ENCODE measurements around the gene PXYLP1.

PXYLP1 gene

GRCh38 chr3:141279077-141279967 is 47.7 kb downstream of the PXYLP1 start:
- H3K4me1 Mint-ChIP-seq = no peaks in the 10 kb centered on the region
- H3K27me3 Mint-ChIP-seq (ENCODE audit: low read depth, poor library complexity) = peaks cover 3% of the 10 kb centered on the region
- H3K27ac Mint-ChIP-seq = no peak overlapping the region
- no peak overlapping the region for H3K4me3 Mint-ChIP-seq
- H3K36me3 Mint-ChIP-seq (ENCODE audit: low read depth) = peaks cover 38% of the 10 kb centered on the region
- no peak for DNase-seq
- TF ChIP-seq, protein P1, sequence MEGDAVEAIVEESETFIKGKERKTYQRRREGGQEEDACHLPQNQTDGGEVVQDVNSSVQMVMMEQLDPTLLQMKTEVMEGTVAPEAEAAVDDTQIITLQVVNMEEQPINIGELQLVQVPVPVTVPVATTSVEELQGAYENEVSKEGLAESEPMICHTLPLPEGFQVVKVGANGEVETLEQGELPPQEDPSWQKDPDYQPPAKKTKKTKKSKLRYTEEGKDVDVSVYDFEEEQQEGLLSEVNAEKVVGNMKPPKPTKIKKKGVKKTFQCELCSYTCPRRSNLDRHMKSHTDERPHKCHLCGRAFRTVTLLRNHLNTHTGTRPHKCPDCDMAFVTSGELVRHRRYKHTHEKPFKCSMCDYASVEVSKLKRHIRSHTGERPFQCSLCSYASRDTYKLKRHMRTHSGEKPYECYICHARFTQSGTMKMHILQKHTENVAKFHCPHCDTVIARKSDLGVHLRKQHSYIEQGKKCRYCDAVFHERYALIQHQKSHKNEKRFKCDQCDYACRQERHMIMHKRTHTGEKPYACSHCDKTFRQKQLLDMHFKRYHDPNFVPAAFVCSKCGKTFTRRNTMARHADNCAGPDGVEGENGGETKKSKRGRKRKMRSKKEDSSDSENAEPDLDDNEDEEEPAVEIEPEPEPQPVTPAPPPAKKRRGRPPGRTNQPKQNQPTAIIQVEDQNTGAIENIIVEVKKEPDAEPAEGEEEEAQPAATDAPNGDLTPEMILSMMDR (IDR thresholded peaks at IDR 0.05) = peak; percentile 52
- no peaks in the 10 kb centered on the region for H3K9me3 Mint-ChIP-seq

- H3K27me3 Mint-ChIP-seq (ENCODE audit: low read depth, poor library complexity) = peaks cover 3% of the 10 kb centered on the region
- H3K9me3 Mint-ChIP-seq = no peaks in the 10 kb centered on the region
- no peaks in the 10 kb centered on the region for H3K4me1 Mint-ChIP-seq
- H3K4me3 Mint-ChIP-seq = no peak overlapping the region
- H3K36me3 Mint-ChIP-seq (ENCODE audit: low read depth) = peaks cover 44% of the 10 kb centered on the region
- TF ChIP-seq, protein P1 (IDR thresholded peaks at IDR 0.05) = no peak
- DNase-seq = no peak
- no peak overlapping the region for H3K27ac Mint-ChIP-seq
Measured at GRCh38 chr3:141280086-141280485, 48.5 kb downstream of the PXYLP1 start.

- no peak overlapping the region for H3K27ac Mint-ChIP-seq
- TF ChIP-seq, protein P1 (IDR thresholded peaks at IDR 0.05) = no peak
- no peaks in the 10 kb centered on the region for H3K4me1 Mint-ChIP-seq
- no peak for DNase-seq
- peaks cover 49% of the 10 kb centered on the region for H3K36me3 Mint-ChIP-seq (ENCODE audit: low read depth)
- H3K9me3 Mint-ChIP-seq = no peaks in the 10 kb centered on the region
- no peak overlapping the region for H3K4me3 Mint-ChIP-seq
- peaks cover 3% of the 10 kb centered on the region for H3K27me3 Mint-ChIP-seq (ENCODE audit: low read depth, poor library complexity)
Measured at GRCh38 chr3:141280690-141281089, 49.1 kb downstream of the PXYLP1 start.

GRCh38 chr3:141285570-141285969 is 53.9 kb downstream of the PXYLP1 start:
- Mint-ChIP-seq H3K4me3 (no peak overlapping the region), H3K9me3 (no peaks in the 10 kb centered on the region), H3K27ac (no peak overlapping the region), H3K27me3 (ENCODE audit: low read depth, poor library complexity) (peaks cover 3% of the 10 kb centered on the region), H3K36me3 (ENCODE audit: low read depth) (peaks cover 59% of the 10 kb centered on the region), H3K4me1 (peaks cover 4% of the 10 kb centered on the region)
- TF ChIP-seq, protein P1 (IDR thresholded peaks at IDR 0.05) = no peak
- DNase-seq = no peak

GRCh38 chr3:141286856-141287255 is 55.2 kb downstream of the PXYLP1 start:
- Mint-ChIP-seq H3K4me1 (peaks cover 13% of the 10 kb centered on the region), H3K4me3 (no peak overlapping the region), H3K9me3 (no peaks in the 10 kb centered on the region), H3K27me3 (ENCODE audit: low read depth, poor library complexity) (peaks cover 3% of the 10 kb centered on the region), H3K27ac (no peak overlapping the region), H3K36me3 (ENCODE audit: low read depth) (peaks cover 50% of the 10 kb centered on the region)
- no peak for DNase-seq
- TF ChIP-seq, protein P1 (IDR thresholded peaks at IDR 0.05) = no peak

GRCh38 chr3:141287326-141287725 is 55.7 kb downstream of the PXYLP1 start:
- TF ChIP-seq, protein P1 (IDR thresholded peaks at IDR 0.05) = no peak
- no peaks in the 10 kb centered on the region for H3K9me3 Mint-ChIP-seq
- no peak overlapping the region for H3K4me3 Mint-ChIP-seq
- H3K27ac Mint-ChIP-seq = no peak overlapping the region
- H3K4me1 Mint-ChIP-seq = peaks cover 17% of the 10 kb centered on the region
- no peak for DNase-seq
- H3K36me3 Mint-ChIP-seq (ENCODE audit: low read depth) = peaks cover 49% of the 10 kb centered on the region
- peaks cover 3% of the 10 kb centered on the region for H3K27me3 Mint-ChIP-seq (ENCODE audit: low read depth, poor library complexity)
